GM13977 (cell line): Measurements from ENCODE around the gene SLC6A8.

Source experiments
- DNase-seq: peaks from one replicate; pipeline ENCODE4 v3.0.0; 2012; ENCODE audit warnings: low spot score
- in situ Hi-C: fragments of 300-500 bp; cut with MboI; formaldehyde crosslinking; loops from one replicate; pipeline ENCODE4 v1.12.0; 2022; ENCODE audit warnings: low sequenced_read_pairs, low pct_unique_long_range_greater_than_20kb, mixed read lengths, inconsistent platforms; ENCODE audit not compliant: unreplicated experiment
- TF ChIP-seq, protein P1 (sequence below): IDR thresholded peaks from 2 replicates; pipeline ENCODE4 v1.5.1; 2012; ENCODE audit warnings: mild to moderate bottlenecking, control low read depth; ENCODE audit not compliant: insufficient read depth; ENCODE audit errors: extremely low read depth, missing control alignments

The SLC6A8 gene

DNA sequence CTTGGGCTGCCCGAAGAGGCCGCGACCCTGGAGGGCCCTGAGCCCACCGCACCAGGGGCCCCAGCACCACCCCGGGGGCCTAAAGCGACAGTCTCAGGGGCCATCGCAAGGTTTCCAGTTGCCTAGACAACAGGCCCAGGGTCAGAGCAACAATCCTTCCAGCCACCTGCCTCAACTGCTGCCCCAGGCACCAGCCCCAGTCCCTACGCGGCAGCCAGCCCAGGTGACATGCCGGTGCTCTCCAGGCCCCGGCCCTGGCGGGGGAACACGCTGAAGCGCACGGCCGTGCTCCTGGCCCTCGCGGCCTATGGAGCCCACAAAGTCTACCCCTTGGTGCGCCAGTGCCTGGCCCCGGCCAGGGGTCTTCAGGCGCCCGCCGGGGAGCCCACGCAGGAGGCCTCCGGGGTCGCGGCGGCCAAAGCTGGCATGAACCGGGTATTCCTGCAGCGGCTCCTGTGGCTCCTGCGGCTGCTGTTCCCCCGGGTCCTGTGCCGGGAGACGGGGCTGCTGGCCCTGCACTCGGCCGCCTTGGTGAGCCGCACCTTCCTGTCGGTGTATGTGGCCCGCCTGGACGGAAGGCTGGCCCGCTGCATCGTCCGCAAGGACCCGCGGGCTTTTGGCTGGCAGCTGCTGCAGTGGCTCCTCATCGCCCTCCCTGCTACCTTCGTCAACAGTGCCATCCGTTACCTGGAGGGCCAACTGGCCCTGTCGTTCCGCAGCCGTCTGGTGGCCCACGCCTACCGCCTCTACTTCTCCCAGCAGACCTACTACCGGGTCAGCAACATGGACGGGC, 37.5 kb downstream of the SLC6A8 start:
- in situ Hi-C loops, result no loop called here
- peak; percentile 63 for DNase-seq
- TF ChIP-seq, protein P1, sequence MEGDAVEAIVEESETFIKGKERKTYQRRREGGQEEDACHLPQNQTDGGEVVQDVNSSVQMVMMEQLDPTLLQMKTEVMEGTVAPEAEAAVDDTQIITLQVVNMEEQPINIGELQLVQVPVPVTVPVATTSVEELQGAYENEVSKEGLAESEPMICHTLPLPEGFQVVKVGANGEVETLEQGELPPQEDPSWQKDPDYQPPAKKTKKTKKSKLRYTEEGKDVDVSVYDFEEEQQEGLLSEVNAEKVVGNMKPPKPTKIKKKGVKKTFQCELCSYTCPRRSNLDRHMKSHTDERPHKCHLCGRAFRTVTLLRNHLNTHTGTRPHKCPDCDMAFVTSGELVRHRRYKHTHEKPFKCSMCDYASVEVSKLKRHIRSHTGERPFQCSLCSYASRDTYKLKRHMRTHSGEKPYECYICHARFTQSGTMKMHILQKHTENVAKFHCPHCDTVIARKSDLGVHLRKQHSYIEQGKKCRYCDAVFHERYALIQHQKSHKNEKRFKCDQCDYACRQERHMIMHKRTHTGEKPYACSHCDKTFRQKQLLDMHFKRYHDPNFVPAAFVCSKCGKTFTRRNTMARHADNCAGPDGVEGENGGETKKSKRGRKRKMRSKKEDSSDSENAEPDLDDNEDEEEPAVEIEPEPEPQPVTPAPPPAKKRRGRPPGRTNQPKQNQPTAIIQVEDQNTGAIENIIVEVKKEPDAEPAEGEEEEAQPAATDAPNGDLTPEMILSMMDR, result no peak

DNA sequence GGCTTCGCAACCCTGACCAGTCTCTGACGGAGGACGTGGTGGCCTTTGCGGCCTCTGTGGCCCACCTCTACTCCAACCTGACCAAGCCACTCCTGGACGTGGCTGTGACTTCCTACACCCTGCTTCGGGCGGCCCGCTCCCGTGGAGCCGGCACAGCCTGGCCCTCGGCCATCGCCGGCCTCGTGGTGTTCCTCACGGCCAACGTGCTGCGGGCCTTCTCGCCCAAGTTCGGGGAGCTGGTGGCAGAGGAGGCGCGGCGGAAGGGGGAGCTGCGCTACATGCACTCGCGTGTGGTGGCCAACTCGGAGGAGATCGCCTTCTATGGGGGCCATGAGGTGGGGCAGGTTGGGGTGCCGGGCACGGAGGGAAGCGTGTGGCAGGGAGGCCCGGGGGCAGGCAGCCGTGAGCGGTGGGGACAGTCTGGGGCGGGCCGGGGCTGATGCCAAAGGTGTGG, 38.1 kb downstream of the SLC6A8 start:
- DNase-seq, result no peak
- in situ Hi-C loops, result no loop called here
- TF ChIP-seq, protein P1, result no peak

DNA sequence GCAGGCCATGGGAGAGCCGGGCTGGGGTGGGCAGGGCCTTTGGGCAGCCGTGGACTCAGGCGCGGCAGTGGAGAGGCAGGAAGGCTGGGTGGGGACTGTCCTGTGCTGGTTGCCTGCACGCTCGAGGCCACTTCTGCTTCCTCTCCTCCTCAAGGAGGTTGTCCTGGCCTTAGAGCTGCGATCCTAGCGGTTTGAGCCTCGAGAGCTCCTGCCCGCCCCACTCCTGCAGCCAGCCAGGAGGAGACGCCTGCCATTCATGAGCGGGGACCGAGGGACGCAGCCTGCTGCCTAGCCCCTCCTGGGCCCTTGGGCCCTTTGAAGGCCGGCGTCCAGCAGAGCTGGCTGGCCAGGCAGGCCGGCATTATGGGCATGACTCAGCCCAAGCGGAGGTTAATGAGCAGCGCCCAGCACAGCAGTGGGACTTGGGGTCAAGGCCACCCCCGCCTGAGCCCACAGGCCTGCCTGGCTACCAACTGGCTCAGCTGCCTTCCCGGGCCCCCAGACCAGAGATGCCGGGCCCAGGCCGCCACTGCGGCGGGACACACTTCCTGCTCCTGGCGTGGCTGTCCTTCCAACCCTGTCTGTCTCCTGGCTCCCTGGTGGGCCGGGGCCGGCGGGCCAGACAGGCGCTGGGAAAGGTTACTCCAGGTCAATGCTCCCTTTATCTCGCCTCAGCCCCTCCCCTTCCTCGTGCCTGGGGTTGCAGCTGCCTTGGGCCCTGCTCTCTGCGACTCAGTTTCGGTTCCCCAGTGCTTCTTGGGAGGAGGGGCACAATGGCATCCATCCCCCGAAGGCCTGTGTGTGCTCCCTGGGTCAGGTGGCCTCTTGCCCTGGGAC, 38.8 kb downstream of the SLC6A8 start:
- DNase-seq, result peak; percentile 84
- TF ChIP-seq, protein P1, result no peak
- in situ Hi-C loops, result no loop called here

DNA sequence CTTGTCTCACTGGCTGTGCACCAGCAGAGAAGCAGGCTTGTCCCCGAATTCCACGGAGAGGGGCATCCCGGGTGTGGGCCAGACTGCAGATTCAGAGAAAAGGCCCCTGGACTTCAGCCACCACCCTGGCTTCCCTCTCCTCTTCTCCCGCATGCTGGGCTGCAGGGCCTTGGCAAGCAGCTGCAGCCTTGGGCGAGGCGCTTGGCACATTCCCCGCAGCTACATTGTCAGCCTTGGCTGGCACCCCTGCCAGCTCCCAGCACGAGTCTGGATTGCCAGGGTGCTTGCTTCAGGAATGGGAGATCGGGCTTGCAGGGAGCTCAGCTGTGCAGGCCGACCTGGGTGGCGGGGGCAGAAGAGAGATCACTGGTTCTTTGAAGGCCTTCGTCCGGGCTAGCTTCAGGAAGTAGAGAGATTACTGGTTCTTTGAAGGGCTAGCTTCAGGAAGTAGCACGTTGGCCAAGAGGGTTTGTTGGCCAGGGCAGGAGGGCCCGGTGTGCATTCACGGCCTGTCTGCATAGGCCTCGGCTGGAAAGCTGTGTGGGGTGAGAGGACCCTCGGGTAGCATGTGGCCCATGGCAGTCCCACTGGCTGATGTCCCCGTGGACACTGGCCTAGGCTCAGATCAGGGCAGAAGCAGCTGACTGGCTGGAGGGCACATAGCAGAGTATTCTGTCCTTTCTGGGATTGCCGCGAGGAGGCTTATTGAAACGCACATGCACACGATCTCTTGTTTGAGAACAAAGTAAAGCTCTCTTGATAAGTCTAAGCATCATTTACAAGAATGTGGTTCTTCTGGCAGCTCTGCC, 39.6 kb downstream of the SLC6A8 start:
- DNase-seq, result peak; percentile 27
- TF ChIP-seq, protein P1, result no peak
- in situ Hi-C loops, result no loop called here

DNA sequence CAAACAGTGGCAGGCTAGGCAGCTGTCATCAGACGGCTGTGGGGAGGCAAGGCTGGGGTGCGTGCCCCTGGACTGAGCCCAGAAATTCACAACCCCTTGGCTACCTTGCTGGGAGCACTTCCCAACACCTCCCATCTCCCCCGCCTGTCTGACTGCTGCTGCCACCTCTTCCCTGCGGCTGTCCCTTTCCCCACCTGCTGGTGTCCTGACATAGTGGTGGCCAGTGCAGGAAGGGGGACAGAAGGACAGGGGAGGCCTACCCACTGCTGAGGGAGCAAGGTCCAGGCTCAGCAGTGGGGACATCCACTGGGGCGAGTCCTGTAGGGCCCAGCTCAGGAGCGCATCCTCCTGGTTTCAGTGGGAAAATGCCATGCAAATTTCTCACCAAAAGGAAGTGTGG, 40.4 kb downstream of the SLC6A8 start:
- no peak for DNase-seq
- TF ChIP-seq, protein P1, result no peak
- in situ Hi-C loops, result no loop called here
